ENCODE results near the gene TNS2. TPM values are rescaled to one million over a fixed set of nuclear protein-coding genes. Genes with fewer than 3 reads are reported as not detected.

Gene TNS2
- total RNA-seq, 1 experiment from 2014 or later, result 13.1 TPM

- TF ChIP-seq EZH2 (IDR thresholded peaks at IDR 0.05; ENCODE audit: low read length, unreplicated experiment), result no peak
- no peak for TF ChIP-seq EZH2phosphoT487 (IDR thresholded peaks at IDR 0.05; ENCODE audit: borderline replicate concordance, low read length)
- TF ChIP-seq, protein P1, sequence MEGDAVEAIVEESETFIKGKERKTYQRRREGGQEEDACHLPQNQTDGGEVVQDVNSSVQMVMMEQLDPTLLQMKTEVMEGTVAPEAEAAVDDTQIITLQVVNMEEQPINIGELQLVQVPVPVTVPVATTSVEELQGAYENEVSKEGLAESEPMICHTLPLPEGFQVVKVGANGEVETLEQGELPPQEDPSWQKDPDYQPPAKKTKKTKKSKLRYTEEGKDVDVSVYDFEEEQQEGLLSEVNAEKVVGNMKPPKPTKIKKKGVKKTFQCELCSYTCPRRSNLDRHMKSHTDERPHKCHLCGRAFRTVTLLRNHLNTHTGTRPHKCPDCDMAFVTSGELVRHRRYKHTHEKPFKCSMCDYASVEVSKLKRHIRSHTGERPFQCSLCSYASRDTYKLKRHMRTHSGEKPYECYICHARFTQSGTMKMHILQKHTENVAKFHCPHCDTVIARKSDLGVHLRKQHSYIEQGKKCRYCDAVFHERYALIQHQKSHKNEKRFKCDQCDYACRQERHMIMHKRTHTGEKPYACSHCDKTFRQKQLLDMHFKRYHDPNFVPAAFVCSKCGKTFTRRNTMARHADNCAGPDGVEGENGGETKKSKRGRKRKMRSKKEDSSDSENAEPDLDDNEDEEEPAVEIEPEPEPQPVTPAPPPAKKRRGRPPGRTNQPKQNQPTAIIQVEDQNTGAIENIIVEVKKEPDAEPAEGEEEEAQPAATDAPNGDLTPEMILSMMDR (conservative IDR thresholded peaks at IDR 0.05; ENCODE audit: low read depth, low read length), result no peak
- Histone ChIP-seq H3F3A (ENCODE audit: low read length, unreplicated experiment) (peaks cover 3% of the 10 kb centered on the region), H3K27me3 (ENCODE audit: low read length) (no peaks in the 10 kb centered on the region), H3K79me2 (ENCODE audit: low read length) (0 out of 2 replicates have a peak, but pooled peaks cover 4% of the 10 kb centered on the region), H4K20me1 (ENCODE audit: low read length) (no peaks in the 10 kb centered on the region), H3K9me3 (ENCODE audit: low read length) (no peaks in the 10 kb centered on the region), H3K27ac (ENCODE audit: low read length) (peak overlapping the region; percentile 83), H3K36me3 (ENCODE audit: low read depth, low read length) (0 out of 2 replicates have a peak, but pooled peaks cover 3% of the 10 kb centered on the region), H3K4me3 (ENCODE audit: low read length) (peak overlapping the region; percentile 96), H3K9me2 (replicated peaks; ENCODE audit: low read length) (no peaks in the 10 kb centered on the region), H3K9ac (ENCODE audit: low read length) (peak overlapping the region; percentile 61), H3K4me1 (ENCODE audit: insufficient read depth, low read length) (peaks cover 39% of the 10 kb centered on the region), H2AFZ (ENCODE audit: low read length) (peak overlapping the region; percentile 93), H3K4me2 (ENCODE audit: low read length) (peak overlapping the region; percentile 86)
- ATAC-seq (peak; percentile 62), DNase-seq (peak; percentile 80)
- POLR2A ChIA-PET (ENCODE audit: unreplicated experiment), result interaction anchor here (0.6 to 1.3 kb wide), 5 partner anchors 19 to 402 kb away, joined by 4 to 14 read pairs (median 6); partner anchors contain the start of genes SPRYD3 and TARBP2
- CTCF ChIA-PET, result interaction anchor here (0.5 to 2.5 kb wide), 4 partner anchors 19 to 91 kb away, joined by 4 to 37 read pairs (median 10); partner anchors contain the start of gene SPRYD3
- BruUV-seq (replicated peaks), result no TSS peak
- intact Hi-C loops (cut with micrococcal nuclease), result loop anchor here (1.0 kb wide), 1 partner anchor 19 kb away; the partner anchor contains the start of gene SPRYD3
Measured at GRCh38 chr12:53098354-53098981, 48.6 kb downstream of the TNS2 start.

DNA sequence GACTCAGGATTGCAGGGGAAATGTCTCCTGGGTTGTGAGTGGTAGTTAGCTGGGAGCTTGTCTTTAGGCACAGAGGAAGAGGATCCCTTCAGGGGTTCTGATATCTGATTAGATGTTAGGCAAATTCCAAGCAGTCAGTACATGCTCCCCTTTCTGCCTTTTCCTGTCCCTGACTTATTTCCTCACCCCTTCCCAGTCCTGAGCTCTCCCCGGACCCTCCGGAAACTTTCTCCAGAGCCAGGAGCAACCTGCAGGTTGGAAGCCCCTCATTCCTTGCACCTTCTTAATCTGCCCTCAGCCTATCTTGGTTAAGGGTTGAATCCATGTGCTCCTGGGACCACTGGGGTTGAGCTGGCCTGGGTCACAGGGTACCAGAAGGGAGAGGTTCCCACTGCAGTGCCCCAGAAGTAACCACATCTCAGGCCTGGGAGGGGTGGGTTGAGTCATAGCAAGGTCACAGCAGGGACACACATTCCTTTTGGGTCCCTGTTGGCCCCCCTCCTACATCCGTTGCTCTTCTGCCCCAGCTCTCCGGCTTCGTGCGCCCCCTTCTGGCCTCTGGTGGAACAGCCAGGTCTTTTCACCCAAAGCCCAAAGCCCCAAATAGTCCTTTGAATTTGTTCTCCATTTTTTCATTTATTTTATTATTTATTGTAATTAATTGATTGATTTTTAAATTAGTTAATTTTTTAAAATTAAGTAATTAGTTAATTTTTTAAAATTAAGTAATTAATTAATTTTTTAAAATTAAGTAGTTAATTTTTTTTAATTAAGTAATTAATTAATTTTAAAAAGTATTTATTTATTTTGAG is 49.4 kb downstream of the TNS2 start:
- H3K4me3 ChIP-seq (ENCODE audit: low read length), result peak overlapping the region; percentile 96
- intact Hi-C loops (cut with micrococcal nuclease), result loop anchor here (1.0 kb wide), 1 partner anchor 33 kb away; no protein-coding TSS in a partner anchor
- peak overlapping the region; percentile 86 for H3K4me2 ChIP-seq (ENCODE audit: low read length)
- no peaks in the 10 kb centered on the region for H3K9me2 ChIP-seq (replicated peaks; ENCODE audit: low read length)
- 0 out of 2 replicates have a peak, but pooled peaks cover 4% of the 10 kb centered on the region for H3K79me2 ChIP-seq (ENCODE audit: low read length)
- 0 out of 2 replicates have a peak, but pooled peaks cover 3% of the 10 kb centered on the region for H3K36me3 ChIP-seq (ENCODE audit: low read depth, low read length)
- peak overlapping the region; percentile 61 for H3K9ac ChIP-seq (ENCODE audit: low read length)
- H4K20me1 ChIP-seq (ENCODE audit: low read length), result no peaks in the 10 kb centered on the region
- ChIA-PET POLR2A (ENCODE audit: unreplicated experiment) (interaction anchor here (1.2 to 1.3 kb wide), 2 partner anchors 20 to 33 kb away, joined by 4 to 8 read pairs; partner anchors contain the start of gene SPRYD3), CTCF (interaction anchor here (0.7 to 2.5 kb wide), 4 partner anchors 20 to 38 kb away, joined by 3 to 37 read pairs (median 10); partner anchors contain the start of gene SPRYD3)
- DNase-seq (peak; percentile 95), ATAC-seq (peak; percentile 56)
- no peaks in the 10 kb centered on the region for H3K9me3 ChIP-seq (ENCODE audit: low read length)
- BruUV-seq (replicated peaks), result TSS peak; percentile 89
- peaks cover 3% of the 10 kb centered on the region for H3F3A ChIP-seq (ENCODE audit: low read length, unreplicated experiment)
- H3K27me3 ChIP-seq (ENCODE audit: low read length), result no peaks in the 10 kb centered on the region
- H3K27ac ChIP-seq (ENCODE audit: low read length), result peak overlapping the region; percentile 83
- peaks cover 39% of the 10 kb centered on the region for H3K4me1 ChIP-seq (ENCODE audit: insufficient read depth, low read length)
- peak overlapping the region; percentile 93 for H2AFZ ChIP-seq (ENCODE audit: low read length)
- TF ChIP-seq, protein P1 (conservative IDR thresholded peaks at IDR 0.05; ENCODE audit: low read depth, low read length), result peak; percentile 87
- TF ChIP-seq EZH2phosphoT487 (IDR thresholded peaks at IDR 0.05; ENCODE audit: borderline replicate concordance, low read length), result no peak

Measured in PC-3 (cell line).